Caco-2 (cell line): ENCODE results near the gene MINDY4B. TPM values are rescaled to one million over a fixed set of nuclear protein-coding genes. Genes with fewer than 3 reads are reported as not detected.

Source experiments
- BruUV-seq: library from RNA; stranded (reverse); fragments of 400-500 nt; replicated peaks from 2 replicates; lab custom pipeline; 2021; lab: Mats Ljungman, UMichigan
- CTCF ChIA-PET: fragments of 300-600 bp; sonication (Branson Sonifier 250); formaldehyde crosslinking; loops from one replicate; lab custom pipeline; 2022; ENCODE audit warnings: antibody characterized with exemption; lab: Charles Lee
- POLR2A ChIA-PET: fragments of 300-600 bp; sonication (Branson Sonifier 250); formaldehyde crosslinking; loops from one replicate; lab custom pipeline; 2022; ENCODE audit warnings: antibody characterized with exemption; lab: Charles Lee
- DNase-seq, 2 experiments: peaks; one replicate each; pipeline versions ENCODE4 v3.0.0 to v3.0.0-alpha.2; 2020 to 2022
- H3K27me3 ChIP-seq: replicated peaks from 2 replicates; pipeline ENCODE4 v1.6.0; 2011; ENCODE audit warnings: low read length; ENCODE audit not compliant: control insufficient read depth, insufficient read depth
- H3K36me3 ChIP-seq: 2 replicates; pipeline ENCODE4 v1.5.1; 2011; ENCODE audit warnings: low read length; ENCODE audit not compliant: control insufficient read depth, insufficient read depth
- H3K4me1 ChIP-seq: fragments of 250-450 bp; sonication (Bioruptor Pico); 2 replicates; pipeline ENCODE4 v1.5.1; 2020; ENCODE audit warnings: mild to moderate bottlenecking
- H3K4me3 ChIP-seq: 2 replicates; pipeline ENCODE4 v1.5.1; 2011; ENCODE audit warnings: low read depth, mild to moderate bottlenecking, control low read depth, low read length
- H3K9me3 ChIP-seq: fragments of 250-450 bp; sonication (Bioruptor Pico); 2 replicates; pipeline ENCODE4 v1.5.1; 2020; ENCODE audit warnings: mild to moderate bottlenecking, moderate library complexity
- H3K27ac Mint-ChIP-seq: one replicate; pipeline ENCODE4 v1.8.0; 2022; ENCODE audit warnings: mixed read lengths; ENCODE audit not compliant: unreplicated experiment
- H3K27me3 Mint-ChIP-seq: one replicate; pipeline ENCODE4 v1.8.0; 2022; ENCODE audit warnings: mixed read lengths; ENCODE audit not compliant: insufficient read depth, unreplicated experiment
- H3K36me3 Mint-ChIP-seq: one replicate; pipeline ENCODE4 v1.8.0; 2022; ENCODE audit warnings: mild to moderate bottlenecking, mixed read lengths; ENCODE audit not compliant: insufficient read depth, unreplicated experiment
- H3K4me1 Mint-ChIP-seq: one replicate; pipeline ENCODE4 v1.8.0; 2022; ENCODE audit warnings: low read depth, mixed read lengths; ENCODE audit not compliant: unreplicated experiment
- H3K4me3 Mint-ChIP-seq: one replicate; pipeline ENCODE4 v1.8.0; 2022; ENCODE audit warnings: mild to moderate bottlenecking, moderate library complexity, mixed read lengths; ENCODE audit not compliant: unreplicated experiment
- H3K9me3 Mint-ChIP-seq: one replicate; pipeline ENCODE4 v1.8.0; 2022; ENCODE audit warnings: mixed read lengths; ENCODE audit not compliant: unreplicated experiment
- CTCF ChIP-seq, 2 experiments: fragments of 200-600 bp in 1 of 2; IDR thresholded peaks; 1 replicate in 1 of 2; 2 replicates in 1 of 2; pipeline versions ENCODE4 v1.5.1 to v1.8.0; 2011 to 2022; ENCODE audit warnings: antibody characterized with exemption in 1 of 2, control low read depth in 1 of 2, inconsistent platforms in 1 of 2, low read depth in 1 of 2, low read length in 1 of 2, mild to moderate bottlenecking in 1 of 2, moderate library complexity in 1 of 2; ENCODE audit not compliant: insufficient read depth in 1 of 2, severe bottlenecking in 1 of 2, unreplicated experiment in 1 of 2
- intact Hi-C: fragments of 100-400 bp; cut with micrococcal nuclease; formaldehyde crosslinking; loops from one replicate; pipeline ENCODE4 v1.10.0; 2022; ENCODE audit not compliant: unreplicated experiment
- total RNA-seq: library from RNA; stranded (reverse); gene quantifications from 2 replicates; pipeline ENCODE4 v1.2.3, GENCODE V29; 2022

Gene MINDY4B
- total RNA-seq, 1 experiment from 2014 or later: not detected

GRCh38 chr3:150897592-150897991 lies 7.6 kb downstream of the MINDY4B start:
- BruUV-seq: no TSS peak
- no peak for DNase-seq
- Histone ChIP-seq H3K4me3 (no peak overlapping the region), H3K36me3 (no peaks in the 10 kb centered on the region), H3K27me3 (no peaks in the 10 kb centered on the region), H3K9me3 (no peaks in the 10 kb centered on the region), H3K4me1 (no peaks in the 10 kb centered on the region)
- CTCF ChIA-PET: no interaction called here
- POLR2A ChIA-PET: no interaction called here
- H3K27ac Mint-ChIP-seq: no peak overlapping the region
- intact Hi-C loops: no loop called here
- H3K27me3 Mint-ChIP-seq: peaks cover 32% of the 10 kb centered on the region
- no peaks in the 10 kb centered on the region for H3K36me3 Mint-ChIP-seq
- H3K4me3 Mint-ChIP-seq: no peak overlapping the region
- no peaks in the 10 kb centered on the region for H3K4me1 Mint-ChIP-seq
- H3K9me3 Mint-ChIP-seq: no peaks in the 10 kb centered on the region
- TF ChIP-seq CTCF (IDR thresholded peaks at IDR 0.05; ENCODE audit: insufficient read depth in 1 of 2, low read depth in 1 of 2, low read length in 1 of 2, severe bottlenecking in 1 of 2, unreplicated experiment in 1 of 2): no peak

- Histone ChIP-seq H3K9me3 (no peaks in the 10 kb centered on the region), H3K27me3 (no peaks in the 10 kb centered on the region), H3K4me1 (no peaks in the 10 kb centered on the region), H3K36me3 (no peaks in the 10 kb centered on the region), H3K4me3 (no peak overlapping the region)
- H3K9me3 Mint-ChIP-seq: no peaks in the 10 kb centered on the region
- ChIA-PET POLR2A (no interaction called here), CTCF (no interaction called here)
- BruUV-seq: no TSS peak
- DNase-seq: no peak
- no peaks in the 10 kb centered on the region for H3K4me1 Mint-ChIP-seq
- H3K27ac Mint-ChIP-seq: no peak overlapping the region
- peaks cover 5% of the 10 kb centered on the region for H3K27me3 Mint-ChIP-seq
- intact Hi-C loops: no loop called here
- no peaks in the 10 kb centered on the region for H3K36me3 Mint-ChIP-seq
- no peak for TF ChIP-seq CTCF (IDR thresholded peaks at IDR 0.05; ENCODE audit: insufficient read depth in 1 of 2, low read depth in 1 of 2, low read length in 1 of 2, severe bottlenecking in 1 of 2, unreplicated experiment in 1 of 2)
- H3K4me3 Mint-ChIP-seq: no peak overlapping the region
Observed at GRCh38 chr3:150890831-150891230, 14.4 kb downstream of the MINDY4B start.

GRCh38 chr3:150890295-150890694 lies 14.9 kb downstream of the MINDY4B start:
- no peaks in the 10 kb centered on the region for H3K36me3 ChIP-seq
- Mint-ChIP-seq H3K36me3 (no peaks in the 10 kb centered on the region), H3K4me1 (no peaks in the 10 kb centered on the region), H3K27me3 (peaks cover 4% of the 10 kb centered on the region), H3K27ac (no peak overlapping the region), H3K4me3 (no peak overlapping the region), H3K9me3 (no peaks in the 10 kb centered on the region)
- no peaks in the 10 kb centered on the region for H3K9me3 ChIP-seq
- no peak for DNase-seq
- ChIA-PET CTCF (no interaction called here), POLR2A (no interaction called here)
- no peak for TF ChIP-seq CTCF (IDR thresholded peaks at IDR 0.05; ENCODE audit: insufficient read depth in 1 of 2, low read depth in 1 of 2, low read length in 1 of 2, severe bottlenecking in 1 of 2, unreplicated experiment in 1 of 2)
- H3K27me3 ChIP-seq: no peaks in the 10 kb centered on the region
- BruUV-seq: no TSS peak
- no peaks in the 10 kb centered on the region for H3K4me1 ChIP-seq
- no peak overlapping the region for H3K4me3 ChIP-seq
- intact Hi-C loops: no loop called here
